ENCODE results near the gene DTNBP1.

Gene DTNBP1

DNA sequence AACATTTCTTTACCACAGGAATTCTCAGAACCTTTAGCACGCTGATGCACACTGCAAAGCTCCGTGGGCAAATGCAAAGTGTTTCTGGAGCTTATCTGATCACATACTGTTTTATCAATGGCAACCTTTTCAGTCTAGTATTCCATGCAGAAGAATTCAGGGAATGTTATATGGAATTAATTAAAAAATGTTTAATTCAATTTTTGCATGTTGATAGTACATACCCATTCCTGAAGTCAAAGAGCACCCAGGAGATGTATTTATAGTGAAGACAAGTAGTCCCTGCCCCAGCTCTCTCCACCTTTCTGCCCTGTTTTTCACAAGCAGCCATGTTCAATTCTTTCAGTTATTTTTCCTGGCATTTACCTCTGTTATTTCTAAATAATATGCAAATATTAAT, 55.2 kb downstream of the DTNBP1 start (continued):
- no peak for TF ChIP-seq ZNF138 (tag by site-specific recombination; IDR thresholded peaks at IDR 0.05; ENCODE audit: borderline replicate concordance)

DNA sequence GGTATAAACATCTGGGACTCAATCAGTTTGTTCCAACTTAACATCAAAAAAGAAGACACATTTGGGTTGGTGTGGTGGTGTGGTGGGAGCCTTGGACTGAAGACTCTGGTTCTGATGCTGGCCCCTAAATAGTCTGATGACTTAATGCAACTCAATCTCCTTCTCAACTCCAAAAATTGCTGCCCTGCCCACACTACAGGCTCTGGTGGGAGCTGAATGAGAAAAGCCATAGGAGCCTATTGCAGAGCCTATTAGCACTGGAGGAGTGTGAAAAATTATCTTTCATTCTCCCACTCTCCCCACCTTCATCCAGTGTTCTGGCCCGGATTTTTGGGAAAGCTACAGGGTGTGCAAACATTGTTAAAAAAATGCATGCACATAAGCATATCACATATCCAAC, 56.5 kb downstream of the DTNBP1 start:
- H3K4me3 ChIP-seq (ENCODE audit: low read depth, low read length): no peak overlapping the region
- no peaks in the 10 kb centered on the region for H3K9me3 ChIP-seq (ENCODE audit: control insufficient read depth, insufficient read depth, low read depth, low read length)
- peaks cover 6% of the 10 kb centered on the region for H3K4me1 ChIP-seq (ENCODE audit: control insufficient read depth, insufficient read depth, low read length)
- TF ChIP-seq RBAK (tag by site-specific recombination; IDR thresholded peaks at IDR 0.05): no peak
- TF ChIP-seq, protein P1, sequence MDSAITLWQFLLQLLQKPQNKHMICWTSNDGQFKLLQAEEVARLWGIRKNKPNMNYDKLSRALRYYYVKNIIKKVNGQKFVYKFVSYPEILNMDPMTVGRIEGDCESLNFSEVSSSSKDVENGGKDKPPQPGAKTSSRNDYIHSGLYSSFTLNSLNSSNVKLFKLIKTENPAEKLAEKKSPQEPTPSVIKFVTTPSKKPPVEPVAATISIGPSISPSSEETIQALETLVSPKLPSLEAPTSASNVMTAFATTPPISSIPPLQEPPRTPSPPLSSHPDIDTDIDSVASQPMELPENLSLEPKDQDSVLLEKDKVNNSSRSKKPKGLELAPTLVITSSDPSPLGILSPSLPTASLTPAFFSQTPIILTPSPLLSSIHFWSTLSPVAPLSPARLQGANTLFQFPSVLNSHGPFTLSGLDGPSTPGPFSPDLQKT (IDR thresholded peaks at IDR 0.05; ENCODE audit: borderline replicate concordance, low read depth, low read length): no peak
- TF ChIP-seq TCF7L2 (IDR thresholded peaks at IDR 0.05; ENCODE audit: borderline replicate concordance, low read depth, low read length): no peak
- TF ChIP-seq SP2 (tag by site-specific recombination; IDR thresholded peaks at IDR 0.05): no peak
- TF ChIP-seq ZFHX2 (tag by site-specific recombination; conservative IDR thresholded peaks at IDR 0.05): peak; percentile 69
- TF ChIP-seq ZNF132 (tag by site-specific recombination; IDR thresholded peaks at IDR 0.05; ENCODE audit: borderline replicate concordance): no peak
- TF ChIP-seq ZBTB17 (tag by site-specific recombination; IDR thresholded peaks at IDR 0.05): no peak
- TF ChIP-seq, protein P2, sequence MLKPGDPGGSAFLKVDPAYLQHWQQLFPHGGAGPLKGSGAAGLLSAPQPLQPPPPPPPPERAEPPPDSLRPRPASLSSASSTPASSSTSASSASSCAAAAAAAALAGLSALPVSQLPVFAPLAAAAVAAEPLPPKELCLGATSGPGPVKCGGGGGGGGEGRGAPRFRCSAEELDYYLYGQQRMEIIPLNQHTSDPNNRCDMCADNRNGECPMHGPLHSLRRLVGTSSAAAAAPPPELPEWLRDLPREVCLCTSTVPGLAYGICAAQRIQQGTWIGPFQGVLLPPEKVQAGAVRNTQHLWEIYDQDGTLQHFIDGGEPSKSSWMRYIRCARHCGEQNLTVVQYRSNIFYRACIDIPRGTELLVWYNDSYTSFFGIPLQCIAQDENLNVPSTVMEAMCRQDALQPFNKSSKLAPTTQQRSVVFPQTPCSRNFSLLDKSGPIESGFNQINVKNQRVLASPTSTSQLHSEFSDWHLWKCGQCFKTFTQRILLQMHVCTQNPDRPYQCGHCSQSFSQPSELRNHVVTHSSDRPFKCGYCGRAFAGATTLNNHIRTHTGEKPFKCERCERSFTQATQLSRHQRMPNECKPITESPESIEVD (tag by site-specific recombination; IDR thresholded peaks at IDR 0.05): no peak
- peak; percentile 87 for TF ChIP-seq EGR2 (tag by site-specific recombination; IDR thresholded peaks at IDR 0.05; ENCODE audit: low read depth)
- TF ChIP-seq, protein P3, sequence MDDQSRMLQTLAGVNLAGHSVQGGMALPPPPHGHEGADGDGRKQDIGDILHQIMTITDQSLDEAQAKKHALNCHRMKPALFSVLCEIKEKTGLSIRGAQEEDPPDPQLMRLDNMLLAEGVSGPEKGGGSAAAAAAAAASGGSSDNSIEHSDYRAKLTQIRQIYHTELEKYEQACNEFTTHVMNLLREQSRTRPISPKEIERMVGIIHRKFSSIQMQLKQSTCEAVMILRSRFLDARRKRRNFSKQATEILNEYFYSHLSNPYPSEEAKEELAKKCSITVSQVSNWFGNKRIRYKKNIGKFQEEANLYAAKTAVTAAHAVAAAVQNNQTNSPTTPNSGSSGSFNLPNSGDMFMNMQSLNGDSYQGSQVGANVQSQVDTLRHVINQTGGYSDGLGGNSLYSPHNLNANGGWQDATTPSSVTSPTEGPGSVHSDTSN (CRISPR knock-in tag; IDR thresholded peaks at IDR 0.05): no peak
- TF ChIP-seq ZNF514 (tag by site-specific recombination; IDR thresholded peaks at IDR 0.05): no peak
- no peak for TF ChIP-seq ZNF19 (tag by site-specific recombination; IDR thresholded peaks at IDR 0.05; ENCODE audit: low read depth)
- TF ChIP-seq ZNF560 (tag by site-specific recombination; IDR thresholded peaks at IDR 0.05; ENCODE audit: borderline replicate concordance): no peak
- ChIA-PET CTCF (interaction anchor here (1.9 kb wide), 1 partner anchor 12 kb away, joined by 4 read pairs; no protein-coding TSS in a partner anchor), POLR2A (no interaction called here)
- no peak overlapping the region for H3K27ac ChIP-seq (ENCODE audit: extremely low read depth, low read depth, low read length)
- H3K36me3 ChIP-seq (ENCODE audit: control insufficient read depth in 2 of 2, insufficient read depth in 1 of 2, low read length in 2 of 2): peaks cover 0 to 19% of the 10 kb centered on the region in 2 experiments; a peak in 2 of 3 replicates

DNA sequence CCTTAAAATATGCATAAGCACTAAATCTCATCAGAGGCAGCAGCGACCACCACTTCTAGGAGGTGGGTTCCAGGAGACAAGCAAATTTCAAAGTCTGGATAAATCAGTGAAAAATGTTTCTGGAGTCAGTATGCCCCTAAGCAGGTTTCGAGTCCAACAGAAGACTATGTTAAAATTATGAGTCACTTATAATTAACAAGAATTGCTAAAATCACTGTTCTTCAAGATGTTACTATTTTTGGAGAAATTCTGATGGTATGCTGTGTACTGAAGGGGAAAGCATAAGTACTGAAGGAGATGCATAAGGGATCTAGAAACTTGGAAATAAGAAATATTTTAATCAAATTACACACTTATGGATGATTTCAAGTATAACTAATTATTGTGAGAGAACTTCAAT, 58.0 kb downstream of the DTNBP1 start:
- CTCF ChIA-PET: interaction anchor here (1.2 kb wide), 1 partner anchor 19 kb away, joined by 5 read pairs; no protein-coding TSS in a partner anchor

DNA sequence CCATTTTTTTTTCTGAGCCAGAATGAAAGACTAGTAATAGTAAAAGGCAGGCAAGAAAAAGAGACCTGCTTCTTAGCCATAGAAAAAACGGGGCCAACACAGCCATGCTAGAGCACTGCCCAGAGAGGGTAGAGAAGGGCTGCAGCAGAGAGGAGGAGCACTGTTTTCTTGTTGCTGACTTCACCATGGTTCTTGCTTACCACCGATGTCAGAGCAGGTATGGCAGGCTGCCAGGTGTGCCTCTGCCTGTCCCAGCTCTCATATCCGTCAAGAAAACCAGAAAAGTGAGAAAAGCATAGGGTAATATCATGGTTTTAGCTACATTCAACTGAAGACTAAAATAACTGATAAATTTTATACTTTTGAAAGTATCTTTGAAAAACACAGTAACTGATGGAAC, 60.7 kb downstream of the DTNBP1 start:
- ChIA-PET CTCF (interaction anchor here (0.7 to 1.4 kb wide), 3 partner anchors 21 to 56 kb away, joined by 4 to 5 read pairs (median 4); no protein-coding TSS in a partner anchor), POLR2A (interaction anchor here (0.7 kb wide), 1 partner anchor 39 kb away, joined by 3 read pairs; no protein-coding TSS in a partner anchor)
- TF ChIP-seq KLF16 (tag by site-specific recombination; IDR thresholded peaks at IDR 0.05) (no peak), ZBTB17 (tag by site-specific recombination; IDR thresholded peaks at IDR 0.05) (0 out of 2 replicates have a peak, but pooled peaks have one; percentile 18)
- H3K9me3 ChIP-seq (ENCODE audit: control insufficient read depth, insufficient read depth, low read depth, low read length): no peaks in the 10 kb centered on the region
- H3K27ac ChIP-seq (ENCODE audit: extremely low read depth, low read depth, low read length): no peak overlapping the region
- H3K36me3 ChIP-seq (ENCODE audit: control insufficient read depth in 2 of 2, insufficient read depth in 1 of 2, low read length in 2 of 2): peaks cover 0 to 8% of the 10 kb centered on the region in 2 experiments; a peak in 1 of 3 replicates
- H3K4me1 ChIP-seq (ENCODE audit: control insufficient read depth, insufficient read depth, low read length): peaks cover 6% of the 10 kb centered on the region
- no peak overlapping the region for H3K4me3 ChIP-seq (ENCODE audit: low read depth, low read length)

More for the DNA sequence above, 58.0 kb downstream of the DTNBP1 start:
- TF ChIP-seq ZNF747 (tag by site-specific recombination; IDR thresholded peaks at IDR 0.05): no peak
- H3K4me1 ChIP-seq (ENCODE audit: control insufficient read depth, insufficient read depth, low read length): peaks cover 6% of the 10 kb centered on the region
- peaks cover 0 to 8% of the 10 kb centered on the region in 2 experiments; a peak in 2 of 3 replicates for H3K36me3 ChIP-seq (ENCODE audit: control insufficient read depth in 2 of 2, insufficient read depth in 1 of 2, low read length in 2 of 2)
- no peak overlapping the region for H3K4me3 ChIP-seq (ENCODE audit: low read depth, low read length)
- no peak overlapping the region for H3K27ac ChIP-seq (ENCODE audit: extremely low read depth, low read depth, low read length)
- POLR2A ChIA-PET: no interaction called here
- no peaks in the 10 kb centered on the region for H3K9me3 ChIP-seq (ENCODE audit: control insufficient read depth, insufficient read depth, low read depth, low read length)

All from HEK293 (cell line).